B cell (primary cell): ENCODE data around the gene NCK1. TPM values are rescaled to one million over a fixed set of nuclear protein-coding genes. Genes with fewer than 3 reads are reported as not detected.
A peak's percentile ranks its signal among the peaks of the same experiment; 100 is the strongest.

ENCODE experiments used
- ATAC-seq: fragments of 200-7000 bp; cut with Tn5 transposase; one replicate; pipeline ENCODE4 v1.10.0; 2021; ENCODE audit warnings: low read depth, mild to moderate bottlenecking, moderate number of reproducible peaks, moderate library complexity
- CTCF ChIA-PET: fragments of 350-600 bp; sonication (Branson Sonifier 250); formaldehyde crosslinking; loops from one replicate; lab custom pipeline; 2021; ENCODE audit warnings: antibody characterized with exemption, inconsistent platforms; lab: Charles Lee
- POLR2A ChIA-PET: fragments of 350-600 bp; sonication (Branson Sonifier 250); formaldehyde crosslinking; loops from one replicate; lab custom pipeline; 2021; ENCODE audit warnings: antibody characterized with exemption; lab: Charles Lee
- DNase-seq: peaks from one replicate; pipeline ENCODE4 v3.0.0; 2013
- H2AFZ ChIP-seq: 2 replicates; pipeline ENCODE4 v1.6.1; 2012; ENCODE audit warnings: mild to moderate bottlenecking, low read depth, low read length; ENCODE audit not compliant: insufficient read depth, poor library complexity, severe bottlenecking
- H3K27ac ChIP-seq, 2 donors: 1 replicate in 1 of 2; 2 replicates in 1 of 2; pipeline ENCODE4 v1.5.1; 2012 to 2013; ENCODE audit warnings: low read length in 2 of 2, mild to moderate bottlenecking in 2 of 2, moderate library complexity in 1 of 2
- H3K27me3 ChIP-seq, 4 experiments: fragments of 200-600 bp in 1 of 4; sonication (generic) in 1 of 4; replicated peaks in 1 of 4; 1 replicate in 2 of 4; 2 replicates in 2 of 4; pipeline versions ENCODE4 v1.6.1 to v1.7.0; 2013 to 2016; ENCODE audit warnings: low read length in 3 of 4, mild to moderate bottlenecking in 2 of 4, mixed read lengths in 1 of 4, moderate library complexity in 1 of 4; ENCODE audit not compliant: insufficient read depth in 4 of 4, control insufficient read depth in 3 of 4; ENCODE audit errors: control extremely low read depth in 1 of 4
- H3K36me3 ChIP-seq, 2 experiments: replicated peaks in 1 of 2; 1 replicate in 1 of 2; 2 replicates in 1 of 2; pipeline versions ENCODE4 v1.6.1 to v1.7.1; 2013; ENCODE audit warnings: low read length in 1 of 2; ENCODE audit not compliant: insufficient read depth in 2 of 2, control insufficient read depth in 1 of 2; ENCODE audit errors: control extremely low read depth in 1 of 2, extremely low read depth in 1 of 2
- H3K4me1 ChIP-seq, 2 donors: fragments of 200-600 bp in 1 of 2; sonication (generic) in 1 of 2; 1 replicate in 1 of 2; 2 replicates in 1 of 2; pipeline versions ENCODE4 v1.5.1 to v1.6.1; 2013 to 2017; ENCODE audit warnings: low read length in 2 of 2; ENCODE audit not compliant: control insufficient read depth in 2 of 2, insufficient read depth in 2 of 2
- H3K4me2 ChIP-seq: replicated peaks from 2 replicates; pipeline ENCODE3; 2012; ENCODE audit warnings: mild to moderate bottlenecking, low read depth, low read length; ENCODE audit not compliant: poor library complexity, severe bottlenecking
- H3K4me3 ChIP-seq, 5 experiments: fragments of 200-600 bp in 1 of 5; sonication (generic) in 1 of 5; 1 replicate in 3 of 5; 2 replicates in 2 of 5; pipeline versions ENCODE4 v1.5.1 to v1.7.0; 2011 to 2016; ENCODE audit warnings: low read length in 4 of 5, mild to moderate bottlenecking in 4 of 5, low read depth in 2 of 5, control low read depth in 1 of 5, moderate library complexity in 1 of 5; ENCODE audit not compliant: insufficient read depth in 1 of 5; ENCODE audit errors: control extremely low read depth in 1 of 5, extremely low read depth in 1 of 5
- H3K79me2 ChIP-seq: fragments of 200-600 bp; sonication (generic); one replicate; pipeline ENCODE4 v1.6.0; 2016; ENCODE audit warnings: low read length; ENCODE audit not compliant: control insufficient read depth, insufficient read depth
- H3K9ac ChIP-seq: fragments of 200-600 bp; sonication (generic); 2 replicates; pipeline ENCODE4 v1.6.1; 2017; ENCODE audit warnings: mild to moderate bottlenecking, low read length, moderate library complexity
- H3K9me3 ChIP-seq, 3 donors: one replicate each; pipeline versions ENCODE4 v1.6.1 to v1.7.1; 2013; ENCODE audit warnings: low read length in 2 of 3; ENCODE audit not compliant: control insufficient read depth in 2 of 3, insufficient read depth in 1 of 3; ENCODE audit errors: control extremely low read depth in 1 of 3
- H4K20me1 ChIP-seq: 2 replicates; pipeline ENCODE4 v1.6.0; 2012; ENCODE audit warnings: mild to moderate bottlenecking, low read length; ENCODE audit not compliant: insufficient read depth, control insufficient read depth, poor library complexity, severe bottlenecking
- H3K27ac Mint-ChIP-seq: one replicate; pipeline ENCODE4 v1.8.0; 2021; ENCODE audit warnings: mixed read lengths
- H3K27me3 Mint-ChIP-seq: one replicate; pipeline ENCODE4 v1.8.0; 2021; ENCODE audit warnings: mixed read lengths
- H3K4me1 Mint-ChIP-seq: one replicate; pipeline ENCODE4 v1.8.0; 2021; ENCODE audit warnings: mixed read lengths
- H3K4me3 Mint-ChIP-seq: one replicate; pipeline ENCODE4 v1.8.0; 2021; ENCODE audit warnings: mixed read lengths
- H3K9me3 Mint-ChIP-seq: one replicate; pipeline ENCODE4 v1.8.0; 2022; ENCODE audit warnings: mixed read lengths; ENCODE audit not compliant: insufficient read depth
- EZH2 ChIP-seq: IDR thresholded peaks from 2 replicates; pipeline ENCODE4 v1.6.1; 2012; ENCODE audit warnings: borderline replicate concordance, low read depth, mild to moderate bottlenecking, moderate library complexity, low read length; ENCODE audit not compliant: insufficient read depth, poor library complexity, severe bottlenecking
- WGBS: methylation state at CpG from one replicate; pipeline ENCODE4 v1.1.5; 2013; ENCODE audit warnings: missing lambda C conversion rate; ENCODE audit not compliant: insufficient coverage; 5-methylcytosine and 5-hydroxymethylcytosine counted together
- intact Hi-C: fragments of 100-400 bp; cut with micrococcal nuclease; formaldehyde crosslinking; loops from one replicate; pipeline ENCODE4 v1.10.0; 2022
- polyA plus RNA-seq: library from polyadenylated mRNA; depleted of rRNA; stranded (reverse); fragments of >200 nt; gene quantifications from 2 replicates; pipeline ENCODE4 v1.2.3, GENCODE V29; 2012
- total RNA-seq, 2 donors: library from RNA; stranded (reverse); fragments of 120-200 nt in 1 of 2; gene quantifications; 1 replicate in 1 of 2; 2 replicates in 1 of 2; pipeline versions ENCODE4 v1.2.3 to v1.2.4, GENCODE V29; 2013 to 2022
- TF ChIP-seq, protein P1 (sequence below): fragments of 200-600 bp; IDR thresholded peaks from one replicate; pipeline ENCODE4 v1.8.0; 2022; ENCODE audit warnings: antibody characterized with exemption, mild to moderate bottlenecking

NCK1 gene
- total and polyA plus RNA-seq, 2 donors (not counting 1 experiment from before 2014, with no cell fraction given), result 12.6 to 32.4 TPM

DNA sequence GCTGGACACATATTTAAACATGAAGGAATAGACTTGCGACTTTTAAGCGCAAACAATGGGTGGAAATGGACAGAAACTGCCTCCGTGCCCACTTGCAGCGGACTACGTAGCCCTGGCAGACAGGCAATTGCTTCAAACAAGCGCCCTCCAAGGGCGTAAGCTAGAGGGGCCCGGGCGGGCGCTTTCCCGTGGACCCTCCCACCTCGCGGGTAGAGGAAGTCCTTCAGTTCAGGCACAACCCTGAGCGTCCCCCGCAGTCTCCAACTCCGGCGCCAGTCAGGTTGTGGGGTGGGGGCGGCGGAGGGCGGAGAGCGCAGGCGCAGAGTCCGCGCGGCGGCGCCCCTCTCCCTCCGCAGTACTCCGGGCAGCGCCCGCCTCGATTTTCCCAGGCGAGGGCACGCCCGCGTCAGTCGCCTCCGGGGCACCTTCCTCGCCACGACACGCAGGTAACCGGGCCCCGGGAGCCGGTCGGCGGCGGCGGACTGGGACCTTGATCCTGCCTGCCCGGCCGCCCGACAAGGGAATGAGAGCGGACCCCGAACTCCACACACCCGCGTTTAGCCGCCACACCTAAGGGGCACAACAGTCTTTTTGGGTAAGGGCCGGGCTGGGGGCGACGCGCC lies 43.1 kb upstream of the NCK1 start, which contains the start of gene SLC35G2:
TSS of gene SLC35G2 (plus strand) at position 358 of the 623 bp plus-strand sequence. CDS start 35,335 bp downstream, outside the sequence.
- Histone ChIP-seq H3K4me3 (peak within 1 kb of the TSS; percentile 43 to 66 (median 58)), H3K4me2 (peak within 1 kb of the TSS; percentile 97), H3K79me2 (no peaks in the 10 kb centered on the region), H3K36me3 (no peaks in the 10 kb centered on the region), H4K20me1 (no peaks in the 10 kb centered on the region), H3K9ac (peak within 1 kb of the TSS; percentile 75), H3K27ac (no peak within 1 kb of the TSS), H3K9me3 (peaks cover 1 to 22% (median 3%) of the 10 kb centered on the region in 3 donors), H2AFZ (peak within 1 kb of the TSS; percentile 81), H3K27me3 (peaks cover 0 to 40% (median 31%) of the 10 kb centered on the region in 4 experiments), H3K4me1 (peaks cover 21 to 22% of the 10 kb centered on the region in 2 donors)
- ChIA-PET POLR2A (no interaction called here), CTCF (interaction anchor here (1.0 kb wide), 1 partner anchor 66 kb away, joined by 7 read pairs; the partner anchor contains the start of gene STAG1)
- H3K9me3 Mint-ChIP-seq, result peaks cover 3% of the 10 kb centered on the region
- peak within 1 kb of the TSS; percentile 89 for H3K27ac Mint-ChIP-seq
- under 1% methylated on average over 60 of the region's 60 CpGs for WGBS
- TF ChIP-seq, protein P1, sequence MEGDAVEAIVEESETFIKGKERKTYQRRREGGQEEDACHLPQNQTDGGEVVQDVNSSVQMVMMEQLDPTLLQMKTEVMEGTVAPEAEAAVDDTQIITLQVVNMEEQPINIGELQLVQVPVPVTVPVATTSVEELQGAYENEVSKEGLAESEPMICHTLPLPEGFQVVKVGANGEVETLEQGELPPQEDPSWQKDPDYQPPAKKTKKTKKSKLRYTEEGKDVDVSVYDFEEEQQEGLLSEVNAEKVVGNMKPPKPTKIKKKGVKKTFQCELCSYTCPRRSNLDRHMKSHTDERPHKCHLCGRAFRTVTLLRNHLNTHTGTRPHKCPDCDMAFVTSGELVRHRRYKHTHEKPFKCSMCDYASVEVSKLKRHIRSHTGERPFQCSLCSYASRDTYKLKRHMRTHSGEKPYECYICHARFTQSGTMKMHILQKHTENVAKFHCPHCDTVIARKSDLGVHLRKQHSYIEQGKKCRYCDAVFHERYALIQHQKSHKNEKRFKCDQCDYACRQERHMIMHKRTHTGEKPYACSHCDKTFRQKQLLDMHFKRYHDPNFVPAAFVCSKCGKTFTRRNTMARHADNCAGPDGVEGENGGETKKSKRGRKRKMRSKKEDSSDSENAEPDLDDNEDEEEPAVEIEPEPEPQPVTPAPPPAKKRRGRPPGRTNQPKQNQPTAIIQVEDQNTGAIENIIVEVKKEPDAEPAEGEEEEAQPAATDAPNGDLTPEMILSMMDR, result no peak
- TF ChIP-seq EZH2, result peak; percentile 40
- H3K4me1 Mint-ChIP-seq, result peaks cover 23% of the 10 kb centered on the region
- peak within 1 kb of the TSS; percentile 95 for H3K4me3 Mint-ChIP-seq
- H3K27me3 Mint-ChIP-seq, result peaks cover 30% of the 10 kb centered on the region
- DNase-seq (peak; percentile 38), ATAC-seq (peak; percentile 68)
- intact Hi-C loops, result loop anchor here (1.0 to 2.0 kb wide), 5 partner anchors 43 to 569 kb away; partner anchors contain the start of genes NCK1, PCCB and STAG1

DNA sequence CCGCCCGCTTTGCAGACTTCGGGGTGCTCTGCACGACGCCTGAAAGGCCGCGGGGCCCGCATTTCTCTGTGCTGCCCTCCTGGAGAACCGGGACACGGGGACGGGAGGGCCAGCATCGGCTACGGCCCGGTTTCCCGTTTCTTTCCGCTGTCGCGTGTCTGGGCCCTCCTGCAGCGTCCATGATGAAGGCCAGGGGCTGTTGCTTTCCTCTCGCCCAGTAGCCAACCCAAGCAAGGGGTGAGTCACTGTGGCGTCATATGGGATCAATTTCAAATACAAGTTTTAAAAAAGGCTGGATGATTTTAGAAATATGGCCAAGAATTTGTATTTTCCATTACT lies 42.6 kb upstream of the NCK1 start:
- H3K9ac ChIP-seq, result peak overlapping the region; percentile 75
- H3K36me3 ChIP-seq, result no peaks in the 10 kb centered on the region
- intact Hi-C loops, result loop anchor here (2.0 kb wide), 2 partner anchors 195 to 429 kb away; no protein-coding TSS in a partner anchor
- peak overlapping the region; percentile 81 for H2AFZ ChIP-seq
- TF ChIP-seq, protein P1, result no peak
- TF ChIP-seq EZH2, result no peak
- no peak for ATAC-seq
- H3K79me2 ChIP-seq, result no peaks in the 10 kb centered on the region
- peaks cover 23% of the 10 kb centered on the region for H3K4me1 Mint-ChIP-seq
- POLR2A ChIA-PET, result no interaction called here
- peak; percentile 25 for DNase-seq
- H3K27me3 ChIP-seq, result peaks cover 0 to 40% (median 31%) of the 10 kb centered on the region in 4 experiments
- peak overlapping the region; percentile 95 for H3K4me3 Mint-ChIP-seq
- H3K4me2 ChIP-seq, result peak overlapping the region; percentile 97
- H4K20me1 ChIP-seq, result no peaks in the 10 kb centered on the region
- peaks cover 21 to 22% of the 10 kb centered on the region in 2 donors for H3K4me1 ChIP-seq
- peak overlapping the region; percentile 43 to 66 (median 58) for H3K4me3 ChIP-seq
- 0% methylated on average over 17 of the region's 21 CpGs for WGBS
- no peak overlapping the region for H3K27ac ChIP-seq
- peaks cover 5% of the 10 kb centered on the region for H3K9me3 Mint-ChIP-seq
- CTCF ChIA-PET, result interaction anchor here (1.0 kb wide), 1 partner anchor 67 kb away, joined by 7 read pairs; the partner anchor contains the start of gene STAG1
- H3K9me3 ChIP-seq, result peaks cover 1 to 22% (median 3%) of the 10 kb centered on the region in 3 donors
- peaks cover 30% of the 10 kb centered on the region for H3K27me3 Mint-ChIP-seq
- H3K27ac Mint-ChIP-seq, result peak overlapping the region; percentile 85
